Esophagus squamous epithelium (tissue), 4 donors: Measurements from ENCODE around the gene REPS2.

Source experiments
- POLR2A ChIP-seq, 4 donors: fragments of 450-650 bp; IDR thresholded peaks; one replicate each; pipeline ENCODE4 v1.6.1; 2017; ENCODE audit warnings: antibody characterized with exemption in 4 of 4, mild to moderate bottlenecking in 4 of 4, moderate library complexity in 3 of 4
- TF ChIP-seq, protein P1 (sequence below), 6 experiments: fragments of 450-650 bp in 4 of 6; fragments of 200-600 bp in 2 of 6; sonication (generic) in 2 of 6; IDR thresholded peaks; one replicate each; pipeline ENCODE4 v1.5.1; 2016 to 2019; ENCODE audit warnings: antibody characterized with exemption in 6 of 6, mild to moderate bottlenecking in 4 of 6, moderate library complexity in 4 of 6

DNA sequence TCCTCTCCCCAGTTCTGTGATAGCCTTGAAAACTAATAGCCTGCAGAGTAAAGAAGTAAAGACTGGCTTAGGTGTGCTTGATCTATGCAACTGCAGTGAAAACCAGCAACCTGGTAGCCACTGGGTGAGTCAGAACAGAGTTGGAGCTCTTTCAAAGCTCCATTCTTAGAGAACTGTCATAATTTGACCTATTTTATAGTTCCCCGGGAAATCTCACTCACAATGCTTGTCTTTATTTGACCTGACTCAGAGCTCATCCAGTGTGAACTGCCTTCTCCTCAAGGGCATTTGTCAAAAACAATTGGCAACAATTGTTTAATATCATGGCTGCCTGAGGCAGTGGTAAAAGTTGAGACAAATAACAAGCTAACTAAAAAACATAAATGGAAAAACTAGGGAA lies 215.5 kb downstream of the REPS2 start:
- TF ChIP-seq, protein P1, sequence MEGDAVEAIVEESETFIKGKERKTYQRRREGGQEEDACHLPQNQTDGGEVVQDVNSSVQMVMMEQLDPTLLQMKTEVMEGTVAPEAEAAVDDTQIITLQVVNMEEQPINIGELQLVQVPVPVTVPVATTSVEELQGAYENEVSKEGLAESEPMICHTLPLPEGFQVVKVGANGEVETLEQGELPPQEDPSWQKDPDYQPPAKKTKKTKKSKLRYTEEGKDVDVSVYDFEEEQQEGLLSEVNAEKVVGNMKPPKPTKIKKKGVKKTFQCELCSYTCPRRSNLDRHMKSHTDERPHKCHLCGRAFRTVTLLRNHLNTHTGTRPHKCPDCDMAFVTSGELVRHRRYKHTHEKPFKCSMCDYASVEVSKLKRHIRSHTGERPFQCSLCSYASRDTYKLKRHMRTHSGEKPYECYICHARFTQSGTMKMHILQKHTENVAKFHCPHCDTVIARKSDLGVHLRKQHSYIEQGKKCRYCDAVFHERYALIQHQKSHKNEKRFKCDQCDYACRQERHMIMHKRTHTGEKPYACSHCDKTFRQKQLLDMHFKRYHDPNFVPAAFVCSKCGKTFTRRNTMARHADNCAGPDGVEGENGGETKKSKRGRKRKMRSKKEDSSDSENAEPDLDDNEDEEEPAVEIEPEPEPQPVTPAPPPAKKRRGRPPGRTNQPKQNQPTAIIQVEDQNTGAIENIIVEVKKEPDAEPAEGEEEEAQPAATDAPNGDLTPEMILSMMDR (IDR thresholded peaks at IDR 0.05), result no peak
- TF ChIP-seq POLR2A (IDR thresholded peaks at IDR 0.05), result no peak
